GM23338 (cell line): ENCODE results near the gene KSR2.

Source experiments
- CREB1 ChIP-seq: fragments of 250-450 bp; sonication (Bioruptor Pico); IDR thresholded peaks from 2 replicates; pipeline ENCODE4 v1.5.0; 2020; ENCODE audit warnings: low read depth, mild to moderate bottlenecking, moderate library complexity
- CTCF ChIP-seq, 2 experiments: fragments of 200-600 bp in 1 of 2; sonication (generic) in 1 of 2; conservative IDR thresholded peaks; 2 replicates each; pipeline versions ENCODE4 v1.5.1 to v1.6.1; 2016 to 2017; ENCODE audit warnings: antibody characterized with exemption in 2 of 2, low read depth in 2 of 2, mild to moderate bottlenecking in 2 of 2, moderate library complexity in 1 of 2
- EZH2 ChIP-seq: fragments of 200-600 bp; sonication (generic); IDR thresholded peaks from one replicate; pipeline ENCODE4 v1.8.0; 2017; ENCODE audit warnings: antibody characterized with exemption, mild to moderate bottlenecking, low read depth; ENCODE audit not compliant: unreplicated experiment
- EZH2phosphoT487 ChIP-seq: fragments of 200-600 bp; sonication (generic); IDR thresholded peaks from one replicate; pipeline ENCODE4 v1.8.1; 2018; ENCODE audit warnings: antibody characterized with exemption; ENCODE audit not compliant: unreplicated experiment
- JUNB ChIP-seq: IDR thresholded peaks from one replicate; pipeline ENCODE4 v1.6.1; 2016; ENCODE audit warnings: antibody characterized with exemption; ENCODE audit not compliant: unreplicated experiment
- POLR2AphosphoS5 ChIP-seq: IDR thresholded peaks from 2 replicates; pipeline ENCODE4 v1.6.1; 2016; ENCODE audit warnings: antibody characterized with exemption, low read depth
- ZNF114 ChIP-seq: fragments of 250-450 bp; sonication (Bioruptor Pico); IDR thresholded peaks from 2 replicates; pipeline ENCODE4 v1.5.0; 2020; ENCODE audit warnings: mild to moderate bottlenecking, moderate library complexity

GRCh38 chr12:117502633-117503032 lies 466.2 kb downstream of the KSR2 start:
- TF ChIP-seq CTCF (conservative IDR thresholded peaks at IDR 0.05; ENCODE audit: low read depth in 2 of 2) (no peak), POLR2AphosphoS5 (no peak), EZH2 (no peak), CREB1 (CRISPR knock-in tag) (no peak), ZNF114 (CRISPR knock-in tag) (no peak), JUNB (no peak), EZH2phosphoT487 (no peak)
